Activated T-helper 17 cell treated with anti-CD3 and anti-CD28 coated beads, Interleukin-2, amount 50 U/mL, for 72 hours (primary cell): Measurements from ENCODE around the gene TMEM52. TPM values are rescaled to one million over a fixed set of nuclear protein-coding genes. Genes with fewer than 3 reads are reported as not detected.
A peak's percentile ranks its signal among the peaks of the same experiment; 100 is the strongest.

ENCODE experiments used
- ATAC-seq: fragments of 150-1000 bp; cut with Tn5 transposase; replicated peaks from 2 replicates; pipeline ENCODE4 v1.10.0; 2021; ENCODE audit warnings: mild to moderate bottlenecking, moderate library complexity
- H3K27ac Mint-ChIP-seq: one replicate; pipeline ENCODE4 v1.8.0; 2022; ENCODE audit warnings: mixed read lengths
- H3K27me3 Mint-ChIP-seq: one replicate; pipeline ENCODE4 v1.8.0; 2022; ENCODE audit warnings: mixed read lengths
- H3K36me3 Mint-ChIP-seq: one replicate; pipeline ENCODE4 v1.8.0; 2022; ENCODE audit warnings: low read depth, mild to moderate bottlenecking, mixed read lengths
- H3K4me1 Mint-ChIP-seq: one replicate; pipeline ENCODE4 v1.8.0; 2022; ENCODE audit warnings: mixed read lengths
- H3K4me3 Mint-ChIP-seq: one replicate; pipeline ENCODE4 v1.8.0; 2022; ENCODE audit warnings: mild to moderate bottlenecking, mixed read lengths
- H3K9me3 Mint-ChIP-seq: one replicate; pipeline ENCODE4 v1.8.0; 2022; ENCODE audit warnings: mixed read lengths
- total RNA-seq, 2 donors: library from RNA; stranded (reverse); gene quantifications; one replicate each; pipeline ENCODE4 v1.2.3, GENCODE V29; 2022

The TMEM52 gene
- total RNA-seq, 2 donors from 2014 or later: 1.8 to 2.0 TPM

DNA sequence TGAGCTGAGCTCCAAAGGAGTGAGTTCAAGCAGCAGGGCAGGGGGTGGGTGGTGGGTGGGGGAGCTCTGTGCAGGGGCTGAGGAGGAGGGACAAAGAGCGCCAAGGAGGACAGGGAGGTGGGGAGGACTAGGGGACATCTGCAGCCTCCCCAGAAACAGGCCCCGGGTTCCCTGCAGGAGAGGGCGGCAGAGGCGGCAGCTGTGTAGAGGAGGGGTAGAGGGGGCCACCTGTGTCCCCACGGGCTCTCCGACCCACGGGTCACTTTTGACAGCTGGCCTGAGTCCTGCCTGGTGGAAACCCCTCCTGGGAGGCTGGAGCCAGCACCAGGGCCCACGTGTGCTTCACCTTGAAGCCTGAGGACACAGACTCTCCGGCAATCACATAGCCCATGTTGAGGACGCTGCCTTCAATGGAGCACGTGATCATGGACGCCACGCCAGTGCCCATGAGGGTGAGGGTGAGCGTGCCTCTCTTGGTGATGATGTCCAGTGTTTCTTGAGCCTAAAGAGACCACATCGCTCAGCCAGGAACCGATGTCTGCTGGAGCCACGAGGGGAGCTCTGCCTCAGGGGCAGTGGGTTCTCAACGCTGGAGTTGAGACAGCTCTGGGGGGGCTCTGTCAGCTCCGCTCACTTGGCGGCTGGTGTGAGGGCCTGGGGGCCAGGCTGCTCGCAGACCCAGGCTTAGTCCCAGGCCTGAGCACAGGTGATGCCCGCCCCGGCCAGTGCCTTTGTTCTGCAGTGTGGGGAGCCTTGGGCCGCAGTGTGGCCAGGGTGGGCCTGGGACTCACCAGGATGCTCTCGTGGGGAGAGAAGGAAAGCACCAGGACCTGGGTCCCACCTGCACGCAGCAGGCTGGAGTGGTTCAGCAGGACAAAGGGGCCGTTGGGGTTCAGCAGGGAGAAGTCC lies 6.6 kb upstream of the TMEM52 start:
- no peak overlapping the region for H3K4me3 Mint-ChIP-seq
- H3K27ac Mint-ChIP-seq: no peak overlapping the region
- H3K27me3 Mint-ChIP-seq: no peaks in the 10 kb centered on the region
- no peaks in the 10 kb centered on the region for H3K9me3 Mint-ChIP-seq
- H3K4me1 Mint-ChIP-seq: no peaks in the 10 kb centered on the region
- no peak for ATAC-seq
- no peaks in the 10 kb centered on the region for H3K36me3 Mint-ChIP-seq

- Mint-ChIP-seq H3K4me3 (no peak overlapping the region), H3K27me3 (no peaks in the 10 kb centered on the region), H3K9me3 (no peaks in the 10 kb centered on the region), H3K27ac (no peak overlapping the region), H3K4me1 (no peaks in the 10 kb centered on the region), H3K36me3 (no peaks in the 10 kb centered on the region)
- ATAC-seq: no peak
Measured at GRCh38 chr1:1924849-1925248, 5.8 kb upstream of the TMEM52 start.

DNA sequence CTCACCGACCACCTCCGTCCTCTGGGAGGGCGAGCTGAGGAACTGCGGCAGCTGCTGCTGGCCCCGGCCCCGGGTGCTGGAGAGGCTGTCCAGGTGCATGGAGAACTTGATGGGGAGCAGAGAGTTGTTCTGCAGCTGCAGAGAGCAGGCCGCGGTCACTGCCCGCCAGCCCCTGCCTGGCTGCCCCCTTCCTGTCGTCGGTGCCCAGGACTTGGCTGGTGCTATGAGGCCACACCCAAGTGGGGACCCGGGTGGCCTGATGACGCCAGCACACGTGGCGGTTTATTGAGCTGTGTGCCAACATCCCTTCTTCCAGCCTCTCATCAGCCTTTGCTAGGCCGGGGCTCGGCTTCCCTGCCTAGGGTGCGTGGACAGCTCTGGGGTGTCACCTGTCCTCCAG lies 5.3 kb upstream of the TMEM52 start:
- Mint-ChIP-seq H3K4me3 (no peak overlapping the region), H3K9me3 (no peaks in the 10 kb centered on the region), H3K4me1 (no peaks in the 10 kb centered on the region), H3K27ac (no peak overlapping the region), H3K36me3 (no peaks in the 10 kb centered on the region), H3K27me3 (no peaks in the 10 kb centered on the region)
- ATAC-seq: no peak

DNA sequence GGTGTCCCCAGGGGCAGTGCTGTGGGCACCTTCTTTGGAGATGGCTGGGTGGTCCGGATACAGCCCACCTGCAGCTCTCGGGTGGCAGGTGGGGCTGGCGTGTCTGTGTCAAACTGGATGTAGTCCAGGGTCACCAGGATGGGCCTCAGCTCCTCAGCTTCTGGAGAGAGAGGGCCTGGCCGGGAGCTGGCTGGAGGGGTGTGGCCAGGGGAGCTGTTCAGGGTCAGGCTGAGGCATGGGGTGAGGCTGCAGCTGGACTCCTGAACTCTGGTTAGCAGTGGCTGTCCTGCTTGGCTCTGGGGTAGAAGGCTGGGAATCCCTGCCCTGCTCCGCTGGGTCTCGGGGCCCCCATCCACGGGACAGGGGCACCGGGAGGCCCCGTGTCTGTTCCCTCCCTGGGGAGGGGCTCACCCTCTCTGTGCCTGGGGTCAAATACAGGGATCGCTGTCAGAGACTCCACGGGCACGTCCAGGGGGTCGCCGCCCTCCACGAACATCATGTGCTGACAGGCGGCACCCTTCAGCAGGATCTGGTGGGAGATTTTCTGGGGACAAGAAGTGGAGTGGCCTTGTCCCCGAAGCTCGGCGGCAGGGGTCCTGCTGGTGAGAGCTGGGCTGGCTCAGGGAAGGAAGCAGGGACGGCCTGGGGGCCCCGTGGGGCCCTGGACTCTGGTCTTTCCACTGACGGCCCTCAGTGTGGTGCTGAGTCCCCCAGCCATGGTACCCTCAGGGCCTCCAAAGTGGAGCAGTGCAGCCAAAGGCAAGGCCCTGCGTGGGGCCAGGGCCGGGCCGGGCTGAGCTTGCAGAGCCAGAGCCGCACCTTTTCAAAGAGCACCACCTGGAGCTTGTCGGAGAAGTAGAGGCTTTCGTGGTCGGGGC lies 4.1 kb upstream of the TMEM52 start:
- Mint-ChIP-seq H3K4me1 (no peaks in the 10 kb centered on the region), H3K4me3 (no peak overlapping the region), H3K27ac (no peak overlapping the region), H3K27me3 (no peaks in the 10 kb centered on the region), H3K9me3 (no peaks in the 10 kb centered on the region), H3K36me3 (no peaks in the 10 kb centered on the region)
- ATAC-seq: no peak

GRCh38 chr1:1922702-1922955 lies 3.5 kb upstream of the TMEM52 start:
- ATAC-seq: no peak
- Mint-ChIP-seq H3K9me3 (no peaks in the 10 kb centered on the region), H3K4me1 (no peaks in the 10 kb centered on the region), H3K27me3 (no peaks in the 10 kb centered on the region), H3K36me3 (no peaks in the 10 kb centered on the region), H3K27ac (no peak overlapping the region), H3K4me3 (no peak overlapping the region)

DNA sequence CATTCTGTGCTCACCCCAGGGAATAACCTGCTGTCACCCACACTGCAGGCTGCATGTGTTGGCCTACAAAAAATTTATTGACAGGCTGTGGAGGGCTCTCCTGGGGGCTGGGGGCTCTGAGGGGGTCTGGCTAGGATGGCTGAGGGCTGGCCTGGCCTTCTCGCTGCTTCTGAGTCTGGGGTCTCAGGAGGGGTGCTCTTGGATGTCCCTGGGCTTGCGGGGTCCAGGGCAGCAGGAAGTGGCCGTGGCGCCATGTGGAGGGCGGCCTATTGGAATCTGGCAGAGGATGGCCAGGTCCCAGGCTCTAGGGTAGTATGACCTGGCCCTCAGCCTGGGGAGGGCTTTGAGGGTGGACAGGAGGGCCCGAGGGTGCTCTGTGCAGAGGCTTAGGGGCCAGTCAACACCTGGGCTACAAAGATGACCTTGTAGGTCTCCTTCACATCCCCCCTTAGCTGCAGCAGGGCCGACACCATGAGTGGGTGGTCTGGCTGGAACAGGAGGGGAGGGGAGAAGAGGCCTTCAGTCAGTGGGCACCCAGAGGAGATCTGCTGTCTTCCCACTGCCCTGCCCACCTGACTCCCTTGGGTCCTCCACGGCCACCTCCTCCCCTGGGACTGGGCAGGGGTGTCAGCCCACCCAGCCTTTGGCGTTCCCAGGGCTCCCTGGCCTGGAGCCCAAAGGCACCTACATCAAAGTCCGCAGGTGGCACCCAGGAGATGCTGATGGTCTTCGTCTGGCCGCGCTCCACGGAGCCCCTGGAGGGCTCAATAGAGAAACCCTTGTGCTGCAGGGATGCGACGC lies 3.0 kb upstream of the TMEM52 start:
- H3K27me3 Mint-ChIP-seq: no peaks in the 10 kb centered on the region
- ATAC-seq: no peak
- no peak overlapping the region for H3K4me3 Mint-ChIP-seq
- H3K4me1 Mint-ChIP-seq: no peaks in the 10 kb centered on the region
- H3K27ac Mint-ChIP-seq: no peak overlapping the region
- no peaks in the 10 kb centered on the region for H3K36me3 Mint-ChIP-seq
- no peaks in the 10 kb centered on the region for H3K9me3 Mint-ChIP-seq

- no peak for ATAC-seq
- Mint-ChIP-seq H3K4me1 (no peaks in the 10 kb centered on the region), H3K4me3 (no peak overlapping the region), H3K27ac (no peak overlapping the region), H3K36me3 (no peaks in the 10 kb centered on the region), H3K27me3 (no peaks in the 10 kb centered on the region), H3K9me3 (no peaks in the 10 kb centered on the region)
Measured at GRCh38 chr1:1921459-1921862, 2.4 kb upstream of the TMEM52 start.

GRCh38 chr1:1920608-1921458 lies 1.8 kb upstream of the TMEM52 start:
- peak overlapping the region; percentile 22 for H3K4me3 Mint-ChIP-seq
- H3K9me3 Mint-ChIP-seq: no peaks in the 10 kb centered on the region
- H3K4me1 Mint-ChIP-seq: no peaks in the 10 kb centered on the region
- no peaks in the 10 kb centered on the region for H3K36me3 Mint-ChIP-seq
- no peaks in the 10 kb centered on the region for H3K27me3 Mint-ChIP-seq
- no peak overlapping the region for H3K27ac Mint-ChIP-seq
- no peak for ATAC-seq

GRCh38 chr1:1920057-1920607 lies 1.1 kb upstream of the TMEM52 start:
- ATAC-seq: no peak
- Mint-ChIP-seq H3K4me3 (peak overlapping the region; percentile 22), H3K9me3 (no peaks in the 10 kb centered on the region), H3K27me3 (no peaks in the 10 kb centered on the region), H3K4me1 (no peaks in the 10 kb centered on the region), H3K27ac (no peak overlapping the region), H3K36me3 (no peaks in the 10 kb centered on the region)

- Mint-ChIP-seq H3K9me3 (no peaks in the 10 kb centered on the region), H3K36me3 (no peaks in the 10 kb centered on the region), H3K27me3 (no peaks in the 10 kb centered on the region), H3K27ac (no peak overlapping the region), H3K4me3 (peak overlapping the region; percentile 49), H3K4me1 (no peaks in the 10 kb centered on the region)
- peak; percentile 90 for ATAC-seq
Measured at GRCh38 chr1:1919304-1920056, 401 bp upstream of the TMEM52 start.

DNA sequence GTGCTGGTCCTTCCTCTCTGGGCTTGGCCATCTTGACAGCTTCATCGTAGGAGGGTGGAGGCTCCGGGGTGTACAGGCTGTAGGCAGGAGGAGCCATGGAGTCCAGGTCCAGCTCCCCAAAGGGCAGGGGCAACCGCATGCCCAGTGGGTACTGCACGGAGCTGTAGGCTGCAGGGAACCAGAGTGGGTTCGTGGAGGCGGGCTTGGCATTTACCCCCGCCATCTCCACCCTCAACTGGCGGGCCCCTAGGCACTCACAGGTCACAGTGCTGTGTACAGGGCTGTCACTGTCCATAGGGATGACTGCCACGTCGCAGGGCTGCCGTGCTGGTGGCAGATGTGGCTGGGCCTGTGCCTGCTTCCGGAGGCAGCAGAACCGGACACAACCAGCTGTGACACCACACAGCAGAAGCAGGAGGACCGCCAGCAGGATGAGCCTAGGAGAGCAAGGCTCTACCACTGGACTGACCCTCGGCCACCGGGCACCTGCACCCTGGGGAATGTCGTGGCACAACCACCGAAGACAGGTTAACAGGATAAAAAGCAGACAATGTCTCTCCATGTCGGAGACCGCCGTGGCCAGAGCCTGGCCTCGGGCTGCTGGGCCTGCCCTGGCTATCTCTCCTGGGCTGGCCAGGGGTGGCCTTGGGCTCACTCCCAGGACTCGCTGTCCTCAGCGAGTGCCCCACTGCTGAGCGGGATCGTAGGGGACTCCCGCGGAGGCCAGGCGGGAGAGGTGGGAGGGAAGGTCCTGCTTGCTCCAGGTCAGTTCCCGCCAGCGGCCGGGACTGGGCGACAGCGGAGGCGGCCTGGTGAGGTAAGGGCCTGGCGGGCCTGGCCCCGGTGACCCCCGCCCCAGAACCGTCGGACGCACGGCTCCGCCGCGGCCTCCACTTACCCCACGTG lies 831 bp downstream of the TMEM52 start:
- Mint-ChIP-seq H3K9me3 (no peaks in the 10 kb centered on the region), H3K27me3 (no peaks in the 10 kb centered on the region), H3K36me3 (no peaks in the 10 kb centered on the region), H3K27ac (no peak overlapping the region), H3K4me1 (no peaks in the 10 kb centered on the region), H3K4me3 (peak overlapping the region; percentile 44)
- ATAC-seq: no peak

GRCh38 chr1:1917304-1917976 lies 1.6 kb downstream of the TMEM52 start:
- ATAC-seq: no peak
- Mint-ChIP-seq H3K27ac (no peak overlapping the region), H3K27me3 (no peaks in the 10 kb centered on the region), H3K4me3 (peak overlapping the region; percentile 44), H3K36me3 (no peaks in the 10 kb centered on the region), H3K4me1 (no peaks in the 10 kb centered on the region), H3K9me3 (no peaks in the 10 kb centered on the region)
